ENCODE data around the gene C1QTNF2.
"Not testable (repeated sequence)": the region's sequence is repeated elsewhere in the genome, so short reads cannot be mapped to it uniquely, and the experiment has no call there.

Gene C1QTNF2

GRCh38 chr5:160339406-160340130 lies 30.9 kb downstream of the C1QTNF2 start:
- no peak for DNase-seq

- DNase-seq, result not testable (repeated sequence)
Measured at GRCh38 chr5:160334716-160335115, 35.7 kb downstream of the C1QTNF2 start.

GRCh38 chr5:160333721-160334120 lies 36.7 kb downstream of the C1QTNF2 start:
- no peak for DNase-seq

GRCh38 chr5:160330212-160330611 lies 40.2 kb downstream of the C1QTNF2 start:
- DNase-seq, result no peak

- no peak for DNase-seq
Measured at GRCh38 chr5:160327818-160328217, 42.6 kb downstream of the C1QTNF2 start.

GRCh38 chr5:160326981-160327380 lies 43.4 kb downstream of the C1QTNF2 start:
- DNase-seq, result no peak

- no peak for DNase-seq
Measured at GRCh38 chr5:160325716-160326115, 44.7 kb downstream of the C1QTNF2 start.

- DNase-seq, result no peak
Measured at GRCh38 chr5:160324886-160325285, 45.5 kb downstream of the C1QTNF2 start.

- DNase-seq, result no peak
Measured at GRCh38 chr5:160318409-160318808, 52.0 kb downstream of the C1QTNF2 start.

- DNase-seq, result no peak
Measured at GRCh38 chr5:160317434-160317833, 53.0 kb downstream of the C1QTNF2 start.

GRCh38 chr5:160315968-160316367 lies 54.5 kb downstream of the C1QTNF2 start:
- DNase-seq, result no peak

GRCh38 chr5:160312960-160313727 lies 57.3 kb downstream of the C1QTNF2 start:
- no peak for DNase-seq

GRCh38 chr5:160312134-160312959 lies 58.1 kb downstream of the C1QTNF2 start, which contains the start of gene CCNJL:
Gene CCNJL (minus strand): TSS chr5:160312564. CDS start chr5:160311923, 641 bp downstream.
- no peak for DNase-seq

- DNase-seq, result no peak
Measured at GRCh38 chr5:160311491-160312133, 58.8 kb downstream of the C1QTNF2 start.

GRCh38 chr5:160310552-160311295 lies 59.7 kb downstream of the C1QTNF2 start:
- no peak for DNase-seq

- DNase-seq, result no peak
Measured at GRCh38 chr5:160310140-160310539, 60.3 kb downstream of the C1QTNF2 start.

- no peak for DNase-seq
Measured at GRCh38 chr5:160306696-160307095, 63.7 kb downstream of the C1QTNF2 start.

- DNase-seq, result no peak
Measured at GRCh38 chr5:160305319-160305718, 65.1 kb downstream of the C1QTNF2 start.

GRCh38 chr5:160303690-160304089 lies 66.7 kb downstream of the C1QTNF2 start:
- DNase-seq, result no peak

GRCh38 chr5:160298189-160298588 lies 72.2 kb downstream of the C1QTNF2 start:
- no peak for DNase-seq

GRCh38 chr5:160297776-160298175 lies 72.7 kb downstream of the C1QTNF2 start:
- no peak for DNase-seq

Measured in NCI-H187 treated with DMSO at 0.1 percent for 48 hours (cell line).